NK-92 treated with Interleukin-12 subunit alpha and Interleukin-12 subunit beta, amount 100 ng/mL, for 24 hours (cell line): Measurements from ENCODE around the gene PDE7B.
"Not testable (repeated sequence)": the region's sequence is repeated elsewhere in the genome, so short reads cannot be mapped to it uniquely, and the experiment has no call there.

Source experiments
- DNase-seq: peaks from one replicate; lab custom pipeline; 2025; lab: John Stamatoyannopoulos, UW

The PDE7B gene

DNA sequence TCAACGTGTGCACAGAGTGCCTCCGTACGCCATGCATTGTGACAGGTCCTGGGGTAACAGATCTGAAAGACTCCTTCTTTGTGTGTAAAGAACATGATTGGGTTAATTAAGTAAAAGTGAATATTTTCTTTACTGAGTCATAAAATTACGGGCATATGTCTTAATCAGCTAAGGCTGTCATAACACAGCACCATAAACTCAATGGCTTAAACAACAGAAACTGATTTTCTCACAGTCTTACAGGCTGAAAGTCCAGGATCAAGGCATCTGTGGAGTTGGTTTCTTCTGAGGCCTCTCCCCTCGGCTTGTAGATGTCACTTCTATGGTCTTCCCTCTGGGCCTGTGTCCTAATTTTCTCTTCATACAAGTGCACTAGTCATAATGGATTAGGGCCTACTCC, 221.7 kb downstream of the PDE7B start:
- DNase-seq: no peak

GRCh38 chr6:136076496-136076895, 225.0 kb downstream of the PDE7B start:
- no peak for DNase-seq

GRCh38 chr6:136077834-136078576, 226.5 kb downstream of the PDE7B start:
- no peak for DNase-seq

- no peak for DNase-seq
These were observed 228.4 kb downstream of the PDE7B start for GRCh38 chr6:136079701-136080565.

GRCh38 chr6:136083540-136083939, 232.0 kb downstream of the PDE7B start:
- no peak for DNase-seq

DNA sequence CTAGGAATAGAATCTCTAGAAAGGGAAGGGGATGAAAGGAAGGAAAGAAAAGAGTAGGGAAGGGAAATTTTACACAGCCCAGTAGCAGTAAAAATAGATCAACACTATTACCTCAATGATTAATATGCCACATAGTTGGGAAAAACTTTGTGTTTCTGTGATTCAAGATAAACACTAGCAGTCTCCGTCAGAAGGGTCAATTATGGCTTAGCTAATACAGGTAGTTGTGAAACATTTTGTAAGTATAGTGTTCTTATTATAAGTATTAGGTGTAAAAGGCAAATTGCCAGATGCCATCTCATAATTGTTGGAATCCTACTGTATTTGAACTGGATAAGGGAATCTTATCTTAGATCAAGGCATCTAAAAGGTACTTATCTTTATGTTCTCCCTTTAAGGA, 232.9 kb downstream of the PDE7B start:
- DNase-seq: no peak

- no peak for DNase-seq
These were observed 234.0 kb downstream of the PDE7B start for GRCh38 chr6:136085370-136086115.

- no peak for DNase-seq
These were observed 235.2 kb downstream of the PDE7B start for GRCh38 chr6:136086686-136087085.

GRCh38 chr6:136087986-136088385, 236.5 kb downstream of the PDE7B start:
- no peak for DNase-seq

- no peak for DNase-seq
These were observed 237.2 kb downstream of the PDE7B start for GRCh38 chr6:136088693-136089092.

DNA sequence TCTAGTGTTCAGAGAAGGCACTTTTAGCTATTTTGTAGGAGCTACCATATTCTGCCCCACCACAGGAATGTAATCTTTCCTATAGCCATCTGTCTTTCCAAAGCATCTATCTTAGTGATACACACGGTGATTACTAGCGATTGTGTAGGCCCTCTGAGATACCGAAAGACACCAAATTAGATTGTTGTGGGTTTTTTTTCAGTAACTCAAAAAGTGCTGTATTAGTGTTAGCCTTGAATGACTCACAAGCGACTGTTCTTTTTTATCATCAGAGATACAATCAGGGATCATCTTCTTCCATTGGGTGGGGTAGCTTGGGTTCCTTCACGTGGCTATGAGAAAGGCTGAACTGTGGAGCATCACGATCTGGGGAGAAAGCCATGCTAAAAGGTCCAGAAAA, 238.4 kb downstream of the PDE7B start:
- DNase-seq: no peak

DNA sequence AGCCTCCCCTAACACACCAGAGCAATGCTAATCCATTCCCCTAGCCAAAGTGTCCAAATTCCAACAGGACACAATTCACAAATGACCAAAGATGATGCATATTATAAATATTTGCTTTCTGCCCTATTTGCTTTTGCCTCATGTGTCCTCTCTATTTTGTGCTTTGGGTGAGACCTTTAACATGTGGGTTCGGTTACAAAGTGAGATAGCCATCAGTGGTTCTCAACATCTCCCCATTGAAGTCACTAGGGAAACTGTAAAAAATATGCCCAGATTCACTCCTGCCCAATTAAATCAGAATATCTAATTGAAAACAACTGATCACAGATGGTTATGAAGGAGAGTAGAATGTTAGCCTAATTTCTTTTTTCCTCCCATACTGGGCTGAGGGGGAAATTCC, 239.4 kb downstream of the PDE7B start:
- DNase-seq: no peak

GRCh38 chr6:136092897-136093296, 241.4 kb downstream of the PDE7B start:
- DNase-seq: no peak

DNA sequence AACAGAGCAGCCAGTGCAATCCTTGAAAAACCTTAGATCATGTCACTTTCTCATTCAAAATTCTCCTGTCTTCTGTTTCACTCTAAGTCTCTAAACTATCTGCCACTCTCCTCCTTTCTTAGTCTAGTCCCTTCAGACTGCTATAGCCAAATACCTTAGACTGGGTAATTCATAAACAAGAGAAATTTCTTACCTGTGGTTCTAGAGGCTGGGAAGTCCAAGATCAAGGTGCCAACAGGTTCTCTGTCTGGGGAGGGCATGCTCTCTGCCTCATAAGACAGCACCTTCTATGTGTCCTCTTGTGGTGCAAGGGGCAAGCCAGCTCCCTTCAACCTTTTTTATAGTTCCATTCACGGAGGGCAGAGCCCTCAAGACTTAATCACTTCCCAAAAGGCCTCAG, 242.3 kb downstream of the PDE7B start:
- no peak for DNase-seq

- no peak for DNase-seq
These were observed 243.3 kb downstream of the PDE7B start for GRCh38 chr6:136094812-136095211.

- no peak for DNase-seq
These were observed 244.5 kb downstream of the PDE7B start for GRCh38 chr6:136095986-136096385.

DNA sequence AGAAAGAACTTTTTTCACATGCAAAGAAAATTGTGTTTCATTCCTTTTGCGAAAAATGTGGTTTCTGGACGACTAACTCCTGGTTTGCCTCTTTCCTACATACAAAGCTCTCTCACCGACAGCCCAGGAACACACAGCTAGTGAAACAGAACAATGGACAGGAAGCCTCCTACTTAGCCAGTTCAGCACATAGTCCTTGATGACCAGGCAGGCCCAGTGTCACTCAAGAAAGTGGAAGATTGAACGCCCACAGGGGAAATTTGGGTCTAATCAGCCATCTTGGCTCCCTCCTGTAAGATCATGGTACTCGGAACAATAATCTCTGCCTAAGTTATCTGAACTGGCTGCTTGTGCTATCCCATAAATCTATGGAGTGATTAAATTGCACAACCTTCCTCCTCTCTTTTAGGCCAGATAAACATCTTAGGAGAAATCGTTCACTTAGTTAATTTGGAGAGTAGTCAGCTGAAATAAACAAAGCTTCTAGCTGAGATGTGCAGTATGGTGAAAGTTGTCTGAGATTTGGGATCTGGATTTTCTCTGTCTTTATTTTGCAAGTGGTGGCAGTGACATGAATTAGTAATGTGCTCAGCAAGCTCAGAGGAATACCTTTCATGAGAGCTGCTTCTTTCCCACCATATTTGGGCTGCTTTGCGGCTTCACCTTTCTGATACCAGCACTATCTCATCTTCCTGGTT, 251.6 kb downstream of the PDE7B start:
- DNase-seq: no peak

- no peak for DNase-seq
These were observed 252.3 kb downstream of the PDE7B start for GRCh38 chr6:136103763-136104311.

- no peak for DNase-seq
These were observed 253.1 kb downstream of the PDE7B start for GRCh38 chr6:136104556-136104955.

GRCh38 chr6:136105797-136106196, 254.3 kb downstream of the PDE7B start:
- not testable (repeated sequence) for DNase-seq

DNA sequence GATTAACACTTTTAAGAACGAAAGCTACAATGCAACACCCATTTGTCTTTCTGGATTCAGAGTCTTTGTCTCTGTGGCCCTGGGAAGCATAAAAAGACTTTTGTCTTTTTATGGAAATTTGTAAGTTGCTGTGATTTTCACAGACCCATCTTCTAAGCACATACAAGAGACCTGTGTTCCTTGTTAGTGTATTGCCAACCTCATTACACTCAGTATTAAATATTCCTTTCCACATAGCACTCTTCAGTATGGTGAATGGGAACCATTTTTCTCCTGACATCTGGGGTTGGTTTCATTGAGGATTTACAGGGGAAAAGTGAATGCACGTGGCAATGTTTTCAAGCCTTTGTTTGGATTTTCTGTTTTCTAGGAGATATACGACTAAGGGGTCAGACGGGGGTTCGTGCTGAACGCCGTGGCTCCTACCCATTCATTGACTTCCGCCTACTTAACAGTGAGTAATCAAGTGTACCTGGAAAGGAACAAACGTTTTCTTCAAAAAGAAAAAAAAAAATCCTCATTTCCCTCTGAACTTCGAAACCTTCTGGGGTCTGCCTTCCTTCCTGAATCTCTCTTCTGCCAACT, 257.0 kb downstream of the PDE7B start:
- DNase-seq: no peak
